K562 (cell line): ENCODE measurements around the gene MAPK4.

Source experiments
- EZH2 ChIP-seq: IDR thresholded peaks from 2 replicates; pipeline ENCODE4 v1.6.1; 2012; ENCODE audit warnings: low read depth, mild to moderate bottlenecking, inconsistent platforms, low read length, borderline replicate concordance
- JUND ChIP-seq, 2 experiments: IDR thresholded peaks; 2 replicates in 1 of 2; 3 replicates in 1 of 2; pipeline ENCODE4 v1.6.1; 2011; ENCODE audit warnings: borderline replicate concordance in 2 of 2, low read depth in 2 of 2, low read length in 2 of 2, improper control_type of control experiment in 1 of 2, missing biosample characterization in 1 of 2, missing genetic modification characterization in 1 of 2, missing genetic modification reagents in 1 of 2
- KAT7 ChIP-seq: sonication (generic); formaldehyde crosslinking; IDR thresholded peaks from 2 replicates; pipeline ENCODE4 v1.8.0; 2022; ENCODE audit warnings: missing genetic modification reagents, mild to moderate bottlenecking, borderline replicate concordance
- TF ChIP-seq, protein P1 (sequence below), 2 experiments: IDR thresholded peaks; 2 replicates each; pipeline ENCODE4 v1.6.1; 2011; ENCODE audit warnings: borderline replicate concordance in 1 of 2, control low read depth in 1 of 2, low read depth in 1 of 2, low read length in 1 of 2, mild to moderate bottlenecking in 1 of 2, mixed read lengths in 1 of 2, moderate library complexity in 1 of 2; ENCODE audit not compliant: insufficient read depth in 1 of 2, insufficient read length in 1 of 2, poor library complexity in 1 of 2, severe bottlenecking in 1 of 2; ENCODE audit errors: extremely low read depth in 1 of 2
- TF ChIP-seq, protein P2 (sequence below), 2 experiments: fragments of 450-650 bp; formaldehyde crosslinking in 1 of 2; IDR thresholded peaks; 2 replicates each; pipeline versions ENCODE4 v1.4.0 to v1.6.1; 2014 to 2020; ENCODE audit warnings: mild to moderate bottlenecking in 2 of 2, borderline replicate concordance in 1 of 2, low read depth in 1 of 2
- TF ChIP-seq, protein P3 (sequence below), 3 experiments: IDR thresholded peaks in 2 of 3; conservative IDR thresholded peaks in 1 of 3; 2 replicates each; pipeline ENCODE4 v1.5.1; 2011 to 2012; ENCODE audit warnings: low read length in 3 of 3, mild to moderate bottlenecking in 3 of 3, control low read depth in 2 of 3, improper control_type of control experiment in 1 of 3, inconsistent platforms in 1 of 3, low read depth in 1 of 3, mixed read lengths in 1 of 3, moderate library complexity in 1 of 3; ENCODE audit not compliant: insufficient read depth in 2 of 3

DNA sequence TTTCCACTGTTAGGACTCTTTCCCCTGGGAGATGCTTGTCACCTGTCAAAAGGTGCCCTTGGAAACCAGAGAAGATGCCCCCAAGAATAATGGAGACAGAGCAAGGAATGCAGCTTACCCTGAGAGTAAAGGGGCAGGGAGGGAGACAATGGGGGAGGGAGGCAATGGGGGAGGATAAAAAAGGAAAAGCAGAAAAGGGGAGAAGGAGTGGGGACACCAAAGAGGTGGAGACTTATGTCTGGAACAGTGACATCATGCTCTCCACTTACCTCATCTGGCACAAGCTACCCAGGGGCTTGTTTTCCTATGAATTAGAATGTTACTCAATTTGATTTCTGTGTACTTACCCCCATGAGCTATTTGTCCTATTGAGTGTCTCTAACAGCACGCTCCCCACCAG is 192.1 kb downstream of the MAPK4 start:
- TF ChIP-seq, protein P1, sequence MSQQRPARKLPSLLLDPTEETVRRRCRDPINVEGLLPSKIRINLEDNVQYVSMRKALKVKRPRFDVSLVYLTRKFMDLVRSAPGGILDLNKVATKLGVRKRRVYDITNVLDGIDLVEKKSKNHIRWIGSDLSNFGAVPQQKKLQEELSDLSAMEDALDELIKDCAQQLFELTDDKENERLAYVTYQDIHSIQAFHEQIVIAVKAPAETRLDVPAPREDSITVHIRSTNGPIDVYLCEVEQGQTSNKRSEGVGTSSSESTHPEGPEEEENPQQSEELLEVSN (IDR thresholded peaks at IDR 0.05; ENCODE audit: borderline replicate concordance in 1 of 2, extremely low read depth in 1 of 2, insufficient read depth in 1 of 2, insufficient read length in 1 of 2, low read depth in 1 of 2, low read length in 1 of 2, poor library complexity in 1 of 2, severe bottlenecking in 1 of 2): no peak
- TF ChIP-seq, protein P2, sequence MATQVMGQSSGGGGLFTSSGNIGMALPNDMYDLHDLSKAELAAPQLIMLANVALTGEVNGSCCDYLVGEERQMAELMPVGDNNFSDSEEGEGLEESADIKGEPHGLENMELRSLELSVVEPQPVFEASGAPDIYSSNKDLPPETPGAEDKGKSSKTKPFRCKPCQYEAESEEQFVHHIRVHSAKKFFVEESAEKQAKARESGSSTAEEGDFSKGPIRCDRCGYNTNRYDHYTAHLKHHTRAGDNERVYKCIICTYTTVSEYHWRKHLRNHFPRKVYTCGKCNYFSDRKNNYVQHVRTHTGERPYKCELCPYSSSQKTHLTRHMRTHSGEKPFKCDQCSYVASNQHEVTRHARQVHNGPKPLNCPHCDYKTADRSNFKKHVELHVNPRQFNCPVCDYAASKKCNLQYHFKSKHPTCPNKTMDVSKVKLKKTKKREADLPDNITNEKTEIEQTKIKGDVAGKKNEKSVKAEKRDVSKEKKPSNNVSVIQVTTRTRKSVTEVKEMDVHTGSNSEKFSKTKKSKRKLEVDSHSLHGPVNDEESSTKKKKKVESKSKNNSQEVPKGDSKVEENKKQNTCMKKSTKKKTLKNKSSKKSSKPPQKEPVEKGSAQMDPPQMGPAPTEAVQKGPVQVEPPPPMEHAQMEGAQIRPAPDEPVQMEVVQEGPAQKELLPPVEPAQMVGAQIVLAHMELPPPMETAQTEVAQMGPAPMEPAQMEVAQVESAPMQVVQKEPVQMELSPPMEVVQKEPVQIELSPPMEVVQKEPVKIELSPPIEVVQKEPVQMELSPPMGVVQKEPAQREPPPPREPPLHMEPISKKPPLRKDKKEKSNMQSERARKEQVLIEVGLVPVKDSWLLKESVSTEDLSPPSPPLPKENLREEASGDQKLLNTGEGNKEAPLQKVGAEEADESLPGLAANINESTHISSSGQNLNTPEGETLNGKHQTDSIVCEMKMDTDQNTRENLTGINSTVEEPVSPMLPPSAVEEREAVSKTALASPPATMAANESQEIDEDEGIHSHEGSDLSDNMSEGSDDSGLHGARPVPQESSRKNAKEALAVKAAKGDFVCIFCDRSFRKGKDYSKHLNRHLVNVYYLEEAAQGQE (IDR thresholded peaks at IDR 0.05; ENCODE audit: borderline replicate concordance): no peak
- TF ChIP-seq, protein P2 (CRISPR knock-in tag; IDR thresholded peaks at IDR 0.05; ENCODE audit: low read depth): no peak
- TF ChIP-seq KAT7 (CRISPR knock-in tag): no peak
- no peak for TF ChIP-seq EZH2
- TF ChIP-seq, protein P3, sequence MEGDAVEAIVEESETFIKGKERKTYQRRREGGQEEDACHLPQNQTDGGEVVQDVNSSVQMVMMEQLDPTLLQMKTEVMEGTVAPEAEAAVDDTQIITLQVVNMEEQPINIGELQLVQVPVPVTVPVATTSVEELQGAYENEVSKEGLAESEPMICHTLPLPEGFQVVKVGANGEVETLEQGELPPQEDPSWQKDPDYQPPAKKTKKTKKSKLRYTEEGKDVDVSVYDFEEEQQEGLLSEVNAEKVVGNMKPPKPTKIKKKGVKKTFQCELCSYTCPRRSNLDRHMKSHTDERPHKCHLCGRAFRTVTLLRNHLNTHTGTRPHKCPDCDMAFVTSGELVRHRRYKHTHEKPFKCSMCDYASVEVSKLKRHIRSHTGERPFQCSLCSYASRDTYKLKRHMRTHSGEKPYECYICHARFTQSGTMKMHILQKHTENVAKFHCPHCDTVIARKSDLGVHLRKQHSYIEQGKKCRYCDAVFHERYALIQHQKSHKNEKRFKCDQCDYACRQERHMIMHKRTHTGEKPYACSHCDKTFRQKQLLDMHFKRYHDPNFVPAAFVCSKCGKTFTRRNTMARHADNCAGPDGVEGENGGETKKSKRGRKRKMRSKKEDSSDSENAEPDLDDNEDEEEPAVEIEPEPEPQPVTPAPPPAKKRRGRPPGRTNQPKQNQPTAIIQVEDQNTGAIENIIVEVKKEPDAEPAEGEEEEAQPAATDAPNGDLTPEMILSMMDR (IDR thresholded peaks at IDR 0.05 in 2 of 3, conservative IDR thresholded peaks at IDR 0.05 in 1 of 3; ENCODE audit: insufficient read depth in 2 of 3, low read depth in 1 of 3, low read length in 3 of 3): no peak
- TF ChIP-seq JUND (IDR thresholded peaks at IDR 0.05; ENCODE audit: borderline replicate concordance, low read depth, low read length): no peak
- TF ChIP-seq JUND (tag; IDR thresholded peaks at IDR 0.05; ENCODE audit: borderline replicate concordance, low read depth, low read length): no peak
